ENCODE measurements around the gene CPAMD8. TPM values are rescaled to one million over a fixed set of nuclear protein-coding genes. Genes with fewer than 3 reads are reported as not detected.

CPAMD8 gene
- total RNA-seq, 4 donors from 2014 or later = 13.9 to 116 (median 24.2) TPM

DNA sequence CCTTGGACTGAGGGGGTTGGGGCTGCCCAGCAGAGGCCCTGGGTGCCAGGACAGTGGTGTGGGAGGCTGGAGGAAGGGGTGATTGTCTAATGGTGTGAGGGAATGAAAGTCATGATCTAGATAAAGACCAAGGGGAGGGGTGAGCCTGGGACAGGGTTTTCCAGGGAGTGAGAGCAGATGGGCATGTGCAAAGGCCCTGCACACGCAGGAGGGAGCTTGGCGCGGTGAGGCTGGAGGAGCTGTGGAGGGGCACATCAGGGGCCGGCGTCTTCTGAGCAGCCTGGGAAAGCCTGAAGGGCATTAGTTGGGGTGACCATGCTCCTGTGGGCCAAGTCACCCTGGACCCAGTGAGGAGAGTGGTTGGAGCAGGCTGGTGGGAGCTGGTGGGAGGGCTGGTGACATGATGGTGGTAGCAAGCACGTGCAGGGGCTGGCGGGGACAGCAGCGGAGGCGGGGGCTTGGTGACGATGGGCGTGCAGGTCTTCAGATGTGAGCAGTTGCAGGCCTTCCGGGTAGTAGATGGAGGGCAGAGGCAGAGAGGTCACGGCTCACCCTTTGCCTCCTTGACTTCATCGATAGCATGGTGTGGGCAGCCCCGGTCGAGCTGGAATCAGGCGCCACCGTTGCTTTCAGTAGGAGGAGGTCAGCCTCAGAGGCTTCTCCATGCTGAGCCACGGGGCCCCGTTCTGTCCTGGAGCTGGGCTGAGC lies 158.0 kb downstream of the CPAMD8 start:
- 92 to 93% methylated on average over 14 to 15 of the region's 20 CpGs for WGBS, 2 donors
- intact Hi-C loops (cut with DNase I) = no loop called here

DNA sequence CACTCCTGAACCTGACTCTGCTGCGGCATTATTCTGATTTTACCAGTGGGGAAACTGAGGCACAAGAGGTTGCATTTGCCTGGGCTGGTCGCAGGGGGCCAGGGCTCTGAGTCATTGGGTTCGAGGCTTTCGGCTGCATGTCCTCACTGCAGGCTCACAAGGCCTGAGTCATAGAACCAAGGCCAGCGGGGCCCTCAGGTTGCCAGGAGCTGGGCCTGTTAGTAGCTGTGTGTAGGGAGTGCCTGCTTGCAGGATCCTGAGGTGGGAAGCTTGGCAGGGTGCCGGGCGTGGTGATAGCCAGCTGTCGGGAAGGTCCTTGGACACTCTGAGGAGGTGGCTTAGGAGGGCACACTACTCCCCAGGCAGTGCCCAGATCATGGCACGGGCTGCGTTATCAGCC lies 159.4 kb downstream of the CPAMD8 start:
- no peak overlapping the region for H3K27ac ChIP-seq
- WGBS, 2 donors = 96 to 98% methylated on average over 9 to 10 of the region's 10 CpGs
- peaks cover 88 to 91% of the 10 kb centered on the region in 2 donors for H3K36me3 ChIP-seq
- DNase-seq = no peak
- no peaks in the 10 kb centered on the region for H3K27me3 ChIP-seq
- no peaks in the 10 kb centered on the region for H3K4me1 ChIP-seq
- no peak for TF ChIP-seq POLR2A (IDR thresholded peaks at IDR 0.05)
- TF ChIP-seq, protein P1, sequence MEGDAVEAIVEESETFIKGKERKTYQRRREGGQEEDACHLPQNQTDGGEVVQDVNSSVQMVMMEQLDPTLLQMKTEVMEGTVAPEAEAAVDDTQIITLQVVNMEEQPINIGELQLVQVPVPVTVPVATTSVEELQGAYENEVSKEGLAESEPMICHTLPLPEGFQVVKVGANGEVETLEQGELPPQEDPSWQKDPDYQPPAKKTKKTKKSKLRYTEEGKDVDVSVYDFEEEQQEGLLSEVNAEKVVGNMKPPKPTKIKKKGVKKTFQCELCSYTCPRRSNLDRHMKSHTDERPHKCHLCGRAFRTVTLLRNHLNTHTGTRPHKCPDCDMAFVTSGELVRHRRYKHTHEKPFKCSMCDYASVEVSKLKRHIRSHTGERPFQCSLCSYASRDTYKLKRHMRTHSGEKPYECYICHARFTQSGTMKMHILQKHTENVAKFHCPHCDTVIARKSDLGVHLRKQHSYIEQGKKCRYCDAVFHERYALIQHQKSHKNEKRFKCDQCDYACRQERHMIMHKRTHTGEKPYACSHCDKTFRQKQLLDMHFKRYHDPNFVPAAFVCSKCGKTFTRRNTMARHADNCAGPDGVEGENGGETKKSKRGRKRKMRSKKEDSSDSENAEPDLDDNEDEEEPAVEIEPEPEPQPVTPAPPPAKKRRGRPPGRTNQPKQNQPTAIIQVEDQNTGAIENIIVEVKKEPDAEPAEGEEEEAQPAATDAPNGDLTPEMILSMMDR (IDR thresholded peaks at IDR 0.05) = no peak
- intact Hi-C loops (cut with DNase I) = no loop called here
- no peak overlapping the region for H3K4me3 ChIP-seq (replicated peaks in 1 of 3)
- H3K9me3 ChIP-seq = no peaks in the 10 kb centered on the region

More for the DNA sequence above, 158.0 kb downstream of the CPAMD8 start:
- H3K27ac ChIP-seq = no peak overlapping the region
- H3K27me3 ChIP-seq = no peaks in the 10 kb centered on the region
- peaks cover 0 to 8% of the 10 kb centered on the region in 2 donors for H3K4me1 ChIP-seq
- no peak for DNase-seq
- H3K36me3 ChIP-seq = peaks cover 83 to 87% of the 10 kb centered on the region in 2 donors
- no peaks in the 10 kb centered on the region for H3K9me3 ChIP-seq
- no peak overlapping the region for H3K4me3 ChIP-seq (replicated peaks in 1 of 3)
- TF ChIP-seq, protein P1 (IDR thresholded peaks at IDR 0.05) = no peak
- TF ChIP-seq POLR2A (IDR thresholded peaks at IDR 0.05) = no peak

DNA sequence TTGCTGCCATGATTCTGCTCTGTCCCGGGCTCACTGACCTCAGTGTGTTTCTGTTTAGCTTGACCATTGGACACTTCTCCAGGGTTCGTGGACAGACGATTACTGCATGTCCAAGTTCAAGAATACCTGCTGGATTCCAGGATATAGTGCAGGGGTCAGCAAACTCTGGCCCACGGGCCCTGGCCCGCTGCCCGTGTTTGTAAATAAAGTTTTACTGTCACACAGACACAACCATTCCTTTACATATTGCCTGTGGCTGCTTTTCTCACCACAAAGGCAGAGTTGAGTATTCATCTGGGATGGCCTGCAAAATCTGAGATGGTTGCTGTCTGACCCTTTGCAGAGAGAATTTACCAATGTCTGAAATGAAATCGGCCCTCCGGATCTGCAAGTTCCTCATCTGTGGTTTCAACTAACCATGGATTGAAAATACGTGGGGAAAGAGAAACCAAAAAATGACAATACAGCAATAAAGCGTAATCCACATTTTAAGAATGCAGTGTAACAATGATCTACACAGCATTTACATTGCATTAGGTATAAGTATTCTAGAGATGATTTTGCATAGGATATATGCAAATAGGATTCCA lies 163.7 kb downstream of the CPAMD8 start:
- intact Hi-C loops (cut with DNase I) = no loop called here
- DNase-seq = no peak
- Histone ChIP-seq H3K4me3 (replicated peaks in 1 of 3) (no peak overlapping the region), H3K27ac (no peak overlapping the region), H3K36me3 (peaks cover 59% of the 10 kb centered on the region in 2 donors), H3K9me3 (no peaks in the 10 kb centered on the region), H3K4me1 (no peaks in the 10 kb centered on the region), H3K27me3 (no peaks in the 10 kb centered on the region)
- WGBS, 2 donors = 89 to 92% methylated on average over 10 of the region's 10 CpGs
- TF ChIP-seq, protein P1 (IDR thresholded peaks at IDR 0.05) = no peak
- no peak for TF ChIP-seq POLR2A (IDR thresholded peaks at IDR 0.05)

DNA sequence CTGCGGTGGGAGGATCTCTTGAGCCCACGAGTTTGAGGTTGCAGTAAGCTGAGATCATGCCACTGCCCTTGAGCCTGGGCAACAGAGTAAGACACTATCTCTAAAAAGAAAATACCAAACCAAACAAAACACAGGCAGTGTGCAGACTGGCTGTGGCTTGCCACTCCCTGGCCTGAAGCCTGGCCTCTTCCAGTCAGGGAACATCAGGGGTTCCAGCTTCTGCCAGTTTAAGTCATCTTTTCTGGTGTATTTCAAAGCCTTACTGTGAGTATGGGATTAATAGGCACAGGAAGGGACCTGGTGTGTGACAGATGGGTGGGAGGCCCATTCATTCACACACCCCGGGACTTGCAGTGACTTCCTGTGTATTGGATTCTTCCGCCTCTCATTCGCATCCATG lies 164.8 kb downstream of the CPAMD8 start:
- TF ChIP-seq POLR2A (IDR thresholded peaks at IDR 0.05) = no peak
- TF ChIP-seq, protein P1 (IDR thresholded peaks at IDR 0.05) = no peak
- intact Hi-C loops (cut with DNase I) = no loop called here
- Histone ChIP-seq H3K27ac (no peak overlapping the region), H3K4me1 (no peaks in the 10 kb centered on the region), H3K27me3 (no peaks in the 10 kb centered on the region), H3K36me3 (peaks cover 48% of the 10 kb centered on the region in 2 donors), H3K9me3 (no peaks in the 10 kb centered on the region), H3K4me3 (replicated peaks in 1 of 3) (no peak overlapping the region)
- 94 to 95% methylated on average over 5 of the region's 5 CpGs for WGBS, 2 donors
- no peak for DNase-seq

DNA sequence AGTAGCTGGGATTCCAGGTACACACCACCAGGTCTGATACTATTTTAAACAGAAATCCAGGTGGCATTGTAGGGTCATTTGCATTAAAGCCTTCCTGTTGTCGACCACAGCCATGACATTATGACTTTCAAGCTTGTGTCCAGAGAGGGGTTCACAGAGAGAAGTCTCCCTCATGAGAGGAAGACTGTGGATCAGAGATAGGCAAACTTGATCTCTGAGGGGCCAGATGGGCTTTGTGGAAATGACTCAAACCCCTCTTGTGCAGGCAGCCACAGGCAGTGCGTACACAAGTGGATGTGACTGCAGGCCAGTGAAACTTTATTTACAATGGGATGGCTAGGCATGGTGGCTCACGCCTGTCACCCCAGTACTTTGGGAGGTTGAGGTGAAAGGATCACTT lies 165.6 kb downstream of the CPAMD8 start:
- Histone ChIP-seq H3K4me1 (no peaks in the 10 kb centered on the region), H3K36me3 (peaks cover 40% of the 10 kb centered on the region in 2 donors), H3K4me3 (replicated peaks in 1 of 3) (no peak overlapping the region), H3K27ac (no peak overlapping the region), H3K9me3 (no peaks in the 10 kb centered on the region), H3K27me3 (no peaks in the 10 kb centered on the region)
- DNase-seq = no peak
- intact Hi-C loops (cut with DNase I) = no loop called here
- TF ChIP-seq, protein P1 (IDR thresholded peaks at IDR 0.05) = no peak
- no peak for TF ChIP-seq POLR2A (IDR thresholded peaks at IDR 0.05)
- WGBS, 2 donors = 92% methylated on average over 3 of the region's 3 CpGs
